ENCODE data around the gene SENP7.

- no peak for TF ChIP-seq CTCF (IDR thresholded peaks at IDR 0.05; ENCODE audit: low read depth, low read length)
- TF ChIP-seq EZH2phosphoT487 (IDR thresholded peaks at IDR 0.05; ENCODE audit: low read depth): no peak
These were observed 17.5 kb downstream of the SENP7 start for GRCh38 chr3:101495552-101495951.
